B cell (primary cell): ENCODE results near the gene GNAL. TPM values are rescaled to one million over a fixed set of nuclear protein-coding genes. Genes with fewer than 3 reads are reported as not detected.

ENCODE experiments used
- ATAC-seq: fragments of 200-7000 bp; cut with Tn5 transposase; one replicate; pipeline ENCODE4 v1.10.0; 2021; ENCODE audit warnings: low read depth, mild to moderate bottlenecking, moderate number of reproducible peaks, moderate library complexity
- CTCF ChIA-PET: fragments of 350-600 bp; sonication (Branson Sonifier 250); formaldehyde crosslinking; loops from one replicate; lab custom pipeline; 2021; ENCODE audit warnings: antibody characterized with exemption, inconsistent platforms; lab: Charles Lee
- POLR2A ChIA-PET: fragments of 350-600 bp; sonication (Branson Sonifier 250); formaldehyde crosslinking; loops from one replicate; lab custom pipeline; 2021; ENCODE audit warnings: antibody characterized with exemption; lab: Charles Lee
- DNase-seq: peaks from one replicate; pipeline ENCODE4 v3.0.0; 2013
- H2AFZ ChIP-seq: 2 replicates; pipeline ENCODE4 v1.6.1; 2012; ENCODE audit warnings: mild to moderate bottlenecking, low read depth, low read length; ENCODE audit not compliant: insufficient read depth, poor library complexity, severe bottlenecking
- H3K27ac ChIP-seq, 2 donors: 1 replicate in 1 of 2; 2 replicates in 1 of 2; pipeline ENCODE4 v1.5.1; 2012 to 2013; ENCODE audit warnings: low read length in 2 of 2, mild to moderate bottlenecking in 2 of 2, moderate library complexity in 1 of 2
- H3K27me3 ChIP-seq, 4 experiments: fragments of 200-600 bp in 1 of 4; sonication (generic) in 1 of 4; replicated peaks in 1 of 4; 1 replicate in 2 of 4; 2 replicates in 2 of 4; pipeline versions ENCODE4 v1.6.1 to v1.7.0; 2013 to 2016; ENCODE audit warnings: low read length in 3 of 4, mild to moderate bottlenecking in 2 of 4, mixed read lengths in 1 of 4, moderate library complexity in 1 of 4; ENCODE audit not compliant: insufficient read depth in 4 of 4, control insufficient read depth in 3 of 4; ENCODE audit errors: control extremely low read depth in 1 of 4
- H3K36me3 ChIP-seq, 2 experiments: replicated peaks in 1 of 2; 1 replicate in 1 of 2; 2 replicates in 1 of 2; pipeline versions ENCODE4 v1.6.1 to v1.7.1; 2013; ENCODE audit warnings: low read length in 1 of 2; ENCODE audit not compliant: insufficient read depth in 2 of 2, control insufficient read depth in 1 of 2; ENCODE audit errors: control extremely low read depth in 1 of 2, extremely low read depth in 1 of 2
- H3K4me1 ChIP-seq, 2 donors: fragments of 200-600 bp in 1 of 2; sonication (generic) in 1 of 2; 1 replicate in 1 of 2; 2 replicates in 1 of 2; pipeline versions ENCODE4 v1.5.1 to v1.6.1; 2013 to 2017; ENCODE audit warnings: low read length in 2 of 2; ENCODE audit not compliant: control insufficient read depth in 2 of 2, insufficient read depth in 2 of 2
- H3K4me2 ChIP-seq: replicated peaks from 2 replicates; pipeline ENCODE3; 2012; ENCODE audit warnings: mild to moderate bottlenecking, low read depth, low read length; ENCODE audit not compliant: poor library complexity, severe bottlenecking
- H3K4me3 ChIP-seq, 5 experiments: fragments of 200-600 bp in 1 of 5; sonication (generic) in 1 of 5; 1 replicate in 3 of 5; 2 replicates in 2 of 5; pipeline versions ENCODE4 v1.5.1 to v1.7.0; 2011 to 2016; ENCODE audit warnings: low read length in 4 of 5, mild to moderate bottlenecking in 4 of 5, low read depth in 2 of 5, control low read depth in 1 of 5, moderate library complexity in 1 of 5; ENCODE audit not compliant: insufficient read depth in 1 of 5; ENCODE audit errors: control extremely low read depth in 1 of 5, extremely low read depth in 1 of 5
- H3K79me2 ChIP-seq: fragments of 200-600 bp; sonication (generic); one replicate; pipeline ENCODE4 v1.6.0; 2016; ENCODE audit warnings: low read length; ENCODE audit not compliant: control insufficient read depth, insufficient read depth
- H3K9ac ChIP-seq: fragments of 200-600 bp; sonication (generic); 2 replicates; pipeline ENCODE4 v1.6.1; 2017; ENCODE audit warnings: mild to moderate bottlenecking, low read length, moderate library complexity
- H3K9me3 ChIP-seq, 3 donors: one replicate each; pipeline versions ENCODE4 v1.6.1 to v1.7.1; 2013; ENCODE audit warnings: low read length in 2 of 3; ENCODE audit not compliant: control insufficient read depth in 2 of 3, insufficient read depth in 1 of 3; ENCODE audit errors: control extremely low read depth in 1 of 3
- H4K20me1 ChIP-seq: 2 replicates; pipeline ENCODE4 v1.6.0; 2012; ENCODE audit warnings: mild to moderate bottlenecking, low read length; ENCODE audit not compliant: insufficient read depth, control insufficient read depth, poor library complexity, severe bottlenecking
- H3K27ac Mint-ChIP-seq: one replicate; pipeline ENCODE4 v1.8.0; 2021; ENCODE audit warnings: mixed read lengths
- H3K27me3 Mint-ChIP-seq: one replicate; pipeline ENCODE4 v1.8.0; 2021; ENCODE audit warnings: mixed read lengths
- H3K4me1 Mint-ChIP-seq: one replicate; pipeline ENCODE4 v1.8.0; 2021; ENCODE audit warnings: mixed read lengths
- H3K4me3 Mint-ChIP-seq: one replicate; pipeline ENCODE4 v1.8.0; 2021; ENCODE audit warnings: mixed read lengths
- H3K9me3 Mint-ChIP-seq: one replicate; pipeline ENCODE4 v1.8.0; 2022; ENCODE audit warnings: mixed read lengths; ENCODE audit not compliant: insufficient read depth
- CTCF ChIP-seq: fragments of 200-600 bp; IDR thresholded peaks from one replicate; pipeline ENCODE4 v1.8.0; 2022; ENCODE audit warnings: antibody characterized with exemption, mild to moderate bottlenecking
- EZH2 ChIP-seq: IDR thresholded peaks from 2 replicates; pipeline ENCODE4 v1.6.1; 2012; ENCODE audit warnings: borderline replicate concordance, low read depth, mild to moderate bottlenecking, moderate library complexity, low read length; ENCODE audit not compliant: insufficient read depth, poor library complexity, severe bottlenecking
- WGBS: methylation state at CpG from one replicate; pipeline ENCODE4 v1.1.5; 2013; ENCODE audit warnings: missing lambda C conversion rate; ENCODE audit not compliant: insufficient coverage; 5-methylcytosine and 5-hydroxymethylcytosine counted together
- intact Hi-C: fragments of 100-400 bp; cut with micrococcal nuclease; formaldehyde crosslinking; loops from one replicate; pipeline ENCODE4 v1.10.0; 2022
- polyA plus RNA-seq: library from polyadenylated mRNA; depleted of rRNA; stranded (reverse); fragments of >200 nt; gene quantifications from 2 replicates; pipeline ENCODE4 v1.2.3, GENCODE V29; 2012
- total RNA-seq, 2 donors: library from RNA; stranded (reverse); fragments of 120-200 nt in 1 of 2; gene quantifications; 1 replicate in 1 of 2; 2 replicates in 1 of 2; pipeline versions ENCODE4 v1.2.3 to v1.2.4, GENCODE V29; 2013 to 2022

Gene GNAL
- total and polyA plus RNA-seq, 2 donors (not counting 1 experiment from before 2014, with no cell fraction given) = 0.01 to 0.12 TPM

- CTCF ChIA-PET = interaction anchor here (0.6 to 5.2 kb wide), 5 partner anchors 12 to 301 kb away, joined by 3 to 54 read pairs (median 5); no protein-coding TSS in a partner anchor
- no peak for TF ChIP-seq EZH2
- no peak for TF ChIP-seq CTCF
- intact Hi-C loops = no loop called here
Observed at GRCh38 chr18:11736656-11737055, 47.6 kb downstream of the GNAL start.

GRCh38 chr18:11739893-11740292 is 50.8 kb downstream of the GNAL start:
- Histone ChIP-seq H2AFZ (no peak overlapping the region), H3K4me3 (no peak overlapping the region), H3K9me3 (no peaks in the 10 kb centered on the region), H3K9ac (no peak overlapping the region), H3K79me2 (no peaks in the 10 kb centered on the region), H3K27me3 (peaks cover 0 to 6% (median 3%) of the 10 kb centered on the region in 4 experiments), H3K4me1 (no peaks in the 10 kb centered on the region), H3K4me2 (no peak overlapping the region), H3K27ac (no peak overlapping the region), H3K36me3 (no peaks in the 10 kb centered on the region), H4K20me1 (no peaks in the 10 kb centered on the region)
- TF ChIP-seq EZH2 (no peak), CTCF (no peak)
- H3K27me3 Mint-ChIP-seq = peaks cover 27% of the 10 kb centered on the region
- intact Hi-C loops = no loop called here
- ATAC-seq (no peak), DNase-seq (no peak)
- H3K9me3 Mint-ChIP-seq = no peaks in the 10 kb centered on the region
- no peak overlapping the region for H3K4me3 Mint-ChIP-seq
- 77% methylated on average over 4 of the region's 7 CpGs for WGBS
- H3K27ac Mint-ChIP-seq = no peak overlapping the region
- no peaks in the 10 kb centered on the region for H3K4me1 Mint-ChIP-seq
- ChIA-PET POLR2A (no interaction called here), CTCF (interaction anchor here (2.5 kb wide), 1 partner anchor 197 kb away, joined by 8 read pairs; no protein-coding TSS in a partner anchor)

More at GRCh38 chr18:11736656-11737055, 47.6 kb downstream of the GNAL start:
- no peak overlapping the region for H3K27ac ChIP-seq
- DNase-seq (no peak), ATAC-seq (no peak)
- no peak overlapping the region for H2AFZ ChIP-seq
- no peaks in the 10 kb centered on the region for H3K9me3 Mint-ChIP-seq
- peaks cover 0 to 10% (median 0%) of the 10 kb centered on the region in 4 experiments for H3K27me3 ChIP-seq
- no peaks in the 10 kb centered on the region for H3K9me3 ChIP-seq
- peaks cover 0 to 4% of the 10 kb centered on the region in 2 donors for H3K4me1 ChIP-seq
- peaks cover 3% of the 10 kb centered on the region for H3K4me1 Mint-ChIP-seq
- no peaks in the 10 kb centered on the region for H3K79me2 ChIP-seq
- no peak overlapping the region for H3K9ac ChIP-seq
- POLR2A ChIA-PET = no interaction called here
- peaks cover 39% of the 10 kb centered on the region for H3K27me3 Mint-ChIP-seq
- no peak overlapping the region for H3K4me3 Mint-ChIP-seq
- H4K20me1 ChIP-seq = no peaks in the 10 kb centered on the region
- H3K4me2 ChIP-seq = no peak overlapping the region
- no peak overlapping the region for H3K27ac Mint-ChIP-seq
- H3K4me3 ChIP-seq = no peak overlapping the region
- WGBS = no CpG with 5 or more reads among the region's 1 CpG
- no peaks in the 10 kb centered on the region for H3K36me3 ChIP-seq
